ENCODE data around the gene ANKRD31. TPM values are rescaled to one million over a fixed set of nuclear protein-coding genes. Genes with fewer than 3 reads are reported as not detected.

The ANKRD31 gene
- polyA plus RNA-seq, 3 donors, result 0.42 to 0.70 (median 0.54) TPM

- DNase-seq (ENCODE audit: extremely low read depth in 1 of 11, low read depth in 9 of 11, low spot score in 4 of 11), result no peak
Observed at GRCh38 chr5:75018805-75019587, 217.7 kb downstream of the ANKRD31 start.

Other genes starting within 250 kb of the ANKRD31 start
- gene GCNT4, start 184.3 kb downstream of the ANKRD31 start, polyA plus RNA-seq (ENCODE audit: insufficient read length in 3 of 3), result 10 to 100 TPM; 10.8 to 15.6 (median 12.6) TPM
- gene HMGCR, start 100.3 kb upstream of the ANKRD31 start, polyA plus RNA-seq (ENCODE audit: insufficient read length in 3 of 3), result 10 to 100 TPM; 77.0 to 87.1 (median 83.8) TPM